SK-N-MC (cell line): Measurements from ENCODE around the gene DMRTB1.

Source experiments
- DNase-seq: peaks from one replicate; pipeline ENCODE4 v3.0.0-alpha.2; 2011; ENCODE audit warnings: low read depth, low spot score
- H3K27ac ChIP-seq: fragments of 200-600 bp; sonication (generic); 2 replicates; pipeline ENCODE4 v1.5.1; 2016; ENCODE audit warnings: mixed run types
- H3K36me3 ChIP-seq: fragments of 200-600 bp; sonication (generic); 2 replicates; pipeline ENCODE4 v1.6.1; 2017; ENCODE audit warnings: antibody characterized with exemption, low read length, mixed read lengths; ENCODE audit not compliant: insufficient read depth
- H3K4me3 ChIP-seq: fragments of 200-600 bp; sonication (generic); 2 replicates; pipeline ENCODE4 v1.5.1; 2016
- H3K9ac ChIP-seq: fragments of 200-600 bp; sonication (generic); 2 replicates; pipeline ENCODE4 v1.8.0; 2017; ENCODE audit warnings: mixed run types, mixed read lengths; ENCODE audit not compliant: insufficient read length
- H3K9me3 ChIP-seq: fragments of 200-600 bp; sonication (generic); 2 replicates; pipeline ENCODE4 v1.6.1; 2017; ENCODE audit warnings: low read depth, mild to moderate bottlenecking, antibody characterized with exemption, low read length, moderate library complexity, mixed read lengths
- EZH2 ChIP-seq: fragments of 200-600 bp; sonication (generic); IDR thresholded peaks from one replicate; pipeline ENCODE4 v1.6.1; 2017; ENCODE audit warnings: antibody characterized with exemption
- FOXP2 ChIP-seq: optimal IDR thresholded peaks from 2 replicates; pipeline ENCODE3; 2011; ENCODE audit warnings: mild to moderate bottlenecking, moderate library complexity; ENCODE audit not compliant: insufficient read depth; ENCODE audit errors: extremely low read length, control extremely low read depth
- POLR2AphosphoS5 ChIP-seq: IDR thresholded peaks from 2 replicates; pipeline ENCODE4 v1.6.1; 2012; ENCODE audit warnings: mild to moderate bottlenecking, low read depth, low read length, borderline replicate concordance

DMRTB1 gene

GRCh38 chr1:53512807-53513755, 53.9 kb downstream of the DMRTB1 start:
- H3K9ac ChIP-seq, result no peak overlapping the region
- H3K36me3 ChIP-seq, result no peaks in the 10 kb centered on the region
- TF ChIP-seq POLR2AphosphoS5 (no peak), EZH2 (no peak), FOXP2 (no peak)
- H3K4me3 ChIP-seq, result no peak overlapping the region
- no peak overlapping the region for H3K27ac ChIP-seq
- H3K9me3 ChIP-seq, result no peaks in the 10 kb centered on the region
- no peak for DNase-seq

DNA sequence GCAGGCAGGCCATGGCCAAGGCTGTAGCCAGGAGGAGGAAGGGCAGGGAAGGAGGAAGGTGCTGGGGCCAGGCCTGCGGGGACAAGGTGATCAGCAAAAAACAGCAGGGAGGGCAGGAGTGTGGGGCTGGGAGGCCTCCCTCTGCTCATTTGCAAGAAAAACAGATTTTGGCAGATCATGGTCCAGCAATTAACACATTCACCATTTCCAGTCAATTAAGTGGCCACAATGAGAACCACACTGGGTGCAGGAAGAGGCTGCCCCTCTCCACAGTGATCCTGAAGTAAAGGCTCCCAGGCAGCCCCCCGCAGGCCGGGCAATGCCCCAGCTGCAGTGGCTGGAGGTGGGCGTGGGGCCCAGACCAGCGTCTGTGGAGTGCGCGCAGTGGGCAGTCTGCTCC, 54.6 kb downstream of the DMRTB1 start:
- no peaks in the 10 kb centered on the region for H3K9me3 ChIP-seq
- H3K36me3 ChIP-seq, result no peaks in the 10 kb centered on the region
- H3K27ac ChIP-seq, result no peak overlapping the region
- H3K4me3 ChIP-seq, result no peak overlapping the region
- DNase-seq, result no peak
- no peak overlapping the region for H3K9ac ChIP-seq
- TF ChIP-seq POLR2AphosphoS5 (no peak), EZH2 (no peak), FOXP2 (no peak)

GRCh38 chr1:53514436-53514835, 55.2 kb downstream of the DMRTB1 start:
- Histone ChIP-seq H3K36me3 (no peaks in the 10 kb centered on the region), H3K9me3 (no peaks in the 10 kb centered on the region), H3K27ac (no peak overlapping the region), H3K4me3 (no peak overlapping the region), H3K9ac (no peak overlapping the region)
- TF ChIP-seq EZH2 (no peak), POLR2AphosphoS5 (no peak), FOXP2 (no peak)
- no peak for DNase-seq

DNA sequence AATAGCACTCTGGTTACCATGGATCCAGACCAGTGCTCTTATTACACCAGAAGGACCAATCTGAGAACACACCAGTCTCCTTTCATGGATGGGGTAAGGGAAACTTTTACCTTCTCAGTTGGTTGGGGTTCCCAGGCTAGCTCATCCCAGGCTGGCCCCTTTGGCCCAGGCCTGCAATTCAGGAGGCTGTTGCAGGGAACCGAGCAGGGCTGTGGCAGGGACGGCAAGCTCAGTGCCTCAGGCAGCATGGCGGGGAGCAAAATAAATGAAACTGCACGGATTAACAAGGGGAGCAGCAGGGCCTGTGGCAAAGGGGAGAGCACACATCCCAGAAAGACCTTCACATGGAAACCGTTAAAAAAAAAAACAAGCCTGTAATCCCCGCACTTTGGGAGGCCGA, 57.0 kb downstream of the DMRTB1 start:
- no peaks in the 10 kb centered on the region for H3K9me3 ChIP-seq
- TF ChIP-seq POLR2AphosphoS5 (no peak), FOXP2 (no peak), EZH2 (no peak)
- no peak overlapping the region for H3K4me3 ChIP-seq
- DNase-seq, result no peak
- no peaks in the 10 kb centered on the region for H3K36me3 ChIP-seq
- H3K9ac ChIP-seq, result no peak overlapping the region
- no peak overlapping the region for H3K27ac ChIP-seq
